HepG2 (cell line): Measurements from ENCODE around the gene RAPGEFL1. TPM values are rescaled to one million over a fixed set of nuclear protein-coding genes. Genes with fewer than 3 reads are reported as not detected.

Experiments used
- AFF4 ChIP-seq: sonication (generic); formaldehyde crosslinking; IDR thresholded peaks from 2 replicates; pipeline ENCODE4 v1.4.0; 2020; ENCODE audit warnings: missing genetic modification reagents
- ARID2 ChIP-seq: sonication (generic); formaldehyde crosslinking; IDR thresholded peaks from 2 replicates; pipeline ENCODE4 v1.8.1; 2022; ENCODE audit warnings: mild to moderate bottlenecking, missing genetic modification reagents, borderline replicate concordance
- ATF3 ChIP-seq: sonication (generic); formaldehyde crosslinking; IDR thresholded peaks from 2 replicates; pipeline ENCODE4 v1.4.0; 2020; ENCODE audit warnings: missing genetic modification reagents
- ATF7-NPFF ChIP-seq: sonication (generic); formaldehyde crosslinking; IDR thresholded peaks from 2 replicates; pipeline ENCODE4 v1.8.1; 2023; ENCODE audit warnings: mild to moderate bottlenecking, low read depth, missing genetic modification reagents, moderate library complexity
- ETS1 ChIP-seq: sonication (generic); formaldehyde crosslinking; IDR thresholded peaks from 2 replicates; pipeline ENCODE4 v1.4.0; 2020; ENCODE audit warnings: missing genetic modification reagents
- JDP2 ChIP-seq: sonication (generic); formaldehyde crosslinking; IDR thresholded peaks from 2 replicates; pipeline ENCODE4 v1.8.1; 2022; ENCODE audit warnings: missing genetic modification reagents, borderline replicate concordance
- NCOA1 ChIP-seq: sonication (generic); formaldehyde crosslinking; IDR thresholded peaks from 2 replicates; pipeline ENCODE4 v1.9.0; 2021; ENCODE audit warnings: missing genetic modification reagents
- RNF2 ChIP-seq: fragments of 450-650 bp; conservative IDR thresholded peaks from 2 replicates; pipeline ENCODE4 v1.6.1; 2016; ENCODE audit warnings: low read depth
- SP140L ChIP-seq: sonication (generic); formaldehyde crosslinking; IDR thresholded peaks from 2 replicates; pipeline ENCODE4 v1.4.0; 2020; ENCODE audit warnings: missing genetic modification reagents, borderline replicate concordance
- SP2 ChIP-seq: sonication (generic); formaldehyde crosslinking; IDR thresholded peaks from 2 replicates; pipeline ENCODE4 v1.5.1; 2020; ENCODE audit warnings: mild to moderate bottlenecking, missing genetic modification reagents
- YY1 ChIP-seq: IDR thresholded peaks from 2 replicates; pipeline ENCODE4 v1.6.1; 2011; ENCODE audit warnings: low read length, low read depth, moderate library complexity, mild to moderate bottlenecking; ENCODE audit not compliant: insufficient read depth, insufficient replicate concordance
- ZEB1 ChIP-seq: IDR thresholded peaks from 2 replicates; pipeline ENCODE4 v1.6.1; 2012; ENCODE audit warnings: mild to moderate bottlenecking, low read depth, inconsistent platforms; ENCODE audit not compliant: insufficient replicate concordance
- ZNF124 ChIP-seq: sonication (generic); formaldehyde crosslinking; IDR thresholded peaks from 2 replicates; pipeline ENCODE4 v1.4.0; 2020; ENCODE audit warnings: missing genetic modification reagents
- polyA plus RNA-seq, 8 experiments: library from polyadenylated mRNA; depleted of rRNA in 3 of 8; stranded (reverse) in 7 of 8; unstranded in 1 of 8; fragments of >200 nt; fragmentation: Illumina TruSeq in 4 of 8; extraction: Trizol in 4 of 8; gene quantifications; 2 replicates each; pipeline versions ENCODE4 v1.2.1 to v1.2.3, GENCODE V29; 2011 to 2016; ENCODE audit warnings: low read depth in 4 of 8, missing spikeins in 1 of 8, mixed read lengths in 1 of 8; ENCODE audit not compliant: insufficient read depth in 1 of 8
- total RNA-seq, 5 experiments: library from RNA; depleted of rRNA; stranded (reverse); fragments of >200 nt; fragmentation: Illumina TruSeq; extraction: Trizol; gene quantifications; 2 replicates each; pipeline ENCODE4 v1.2.3, GENCODE V29; 2016; ENCODE audit warnings: low read depth in 1 of 5
- TF ChIP-seq, protein P1 (sequence below): sonication (generic); formaldehyde crosslinking; IDR thresholded peaks from 2 replicates; pipeline ENCODE4 v1.4.0; 2020; ENCODE audit warnings: low read depth, mild to moderate bottlenecking, missing genetic modification reagents
- TF ChIP-seq, protein P2 (sequence below), 2 experiments: sonication (generic) in 1 of 2; formaldehyde crosslinking in 1 of 2; IDR thresholded peaks; 2 replicates each; pipeline versions ENCODE4 v1.4.0 to v1.6.1; 2018 to 2020; ENCODE audit warnings: missing genetic modification reagents in 2 of 2, borderline replicate concordance in 1 of 2, low read depth in 1 of 2, mild to moderate bottlenecking in 1 of 2, missing biosample characterization in 1 of 2
- TF ChIP-seq, protein P3 (sequence below): sonication (generic); formaldehyde crosslinking; IDR thresholded peaks from 2 replicates; pipeline ENCODE4 v1.4.0; 2020; ENCODE audit warnings: missing genetic modification reagents

Gene RAPGEFL1
- total and polyA plus RNA-seq, 2 of the 13 experiments (the other 11 are each of a cell fraction or from before 2014, with no cell fraction given) = 4.5 to 7.8 TPM

DNA sequence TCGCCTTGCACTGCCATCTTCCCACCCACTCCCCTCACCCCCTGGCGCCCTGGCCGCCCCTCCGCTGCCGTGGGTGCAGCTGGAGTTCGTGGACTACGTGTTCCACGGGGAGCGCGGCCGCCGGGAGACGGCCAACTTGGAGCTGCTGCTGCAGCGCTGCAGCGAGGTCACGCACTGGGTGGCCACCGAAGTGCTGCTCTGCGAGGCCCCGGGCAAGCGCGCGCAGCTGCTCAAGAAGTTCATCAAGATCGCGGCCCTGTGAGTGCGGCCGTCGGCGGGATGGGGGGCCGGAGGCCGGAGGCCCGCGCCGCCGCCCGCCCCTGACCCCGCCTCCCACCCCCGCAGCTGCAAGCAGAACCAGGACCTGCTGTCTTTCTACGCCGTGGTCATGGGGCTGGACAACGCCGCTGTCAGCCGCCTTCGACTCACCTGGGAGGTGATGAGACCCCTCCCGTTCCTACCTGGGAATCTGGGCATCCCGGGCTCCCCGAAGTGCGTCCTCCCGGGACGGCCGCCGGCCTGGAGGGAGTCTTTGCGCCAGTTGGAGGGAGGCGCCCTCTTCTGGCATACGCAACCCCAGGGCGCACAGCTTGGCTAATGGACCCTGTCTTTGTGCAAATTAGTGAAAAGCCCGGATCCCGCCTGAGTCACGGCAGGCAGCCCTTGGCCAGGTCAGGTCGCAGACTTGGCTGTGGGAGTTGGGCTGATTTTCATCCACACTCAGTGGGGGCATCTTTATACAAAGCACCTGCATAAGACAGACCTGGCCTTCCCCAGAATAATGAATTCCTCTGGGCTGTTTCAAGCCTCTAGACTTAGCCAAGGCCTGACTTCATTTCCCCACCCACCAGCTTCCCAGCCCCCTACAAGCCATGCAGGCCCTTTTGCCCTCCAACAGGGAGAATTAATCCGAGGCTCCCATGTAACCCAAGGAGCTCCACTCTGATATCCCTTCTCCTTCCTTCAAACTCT lies 14.3 kb downstream of the RAPGEFL1 start (continued):
- TF ChIP-seq ARID2 (CRISPR knock-in tag) (no peak), ETS1 (CRISPR knock-in tag) (no peak), RNF2 (no peak), SP2 (no peak), ZNF124 (CRISPR knock-in tag) (0 out of 2 replicates have a peak, but pooled peaks have one; percentile 44), ZEB1 (peak; percentile 49), JDP2 (CRISPR knock-in tag) (no peak), ATF3 (CRISPR knock-in tag) (no peak), ATF7-NPFF (CRISPR knock-in tag) (peak; percentile 33; the same call in 1 of the 2 replicates), SP140L (CRISPR knock-in tag) (no peak), YY1 (peak; percentile 72), AFF4 (CRISPR knock-in tag) (0 out of 2 replicates have a peak, but pooled peaks have one; percentile 6), NCOA1 (no peak)
- TF ChIP-seq, protein P1, sequence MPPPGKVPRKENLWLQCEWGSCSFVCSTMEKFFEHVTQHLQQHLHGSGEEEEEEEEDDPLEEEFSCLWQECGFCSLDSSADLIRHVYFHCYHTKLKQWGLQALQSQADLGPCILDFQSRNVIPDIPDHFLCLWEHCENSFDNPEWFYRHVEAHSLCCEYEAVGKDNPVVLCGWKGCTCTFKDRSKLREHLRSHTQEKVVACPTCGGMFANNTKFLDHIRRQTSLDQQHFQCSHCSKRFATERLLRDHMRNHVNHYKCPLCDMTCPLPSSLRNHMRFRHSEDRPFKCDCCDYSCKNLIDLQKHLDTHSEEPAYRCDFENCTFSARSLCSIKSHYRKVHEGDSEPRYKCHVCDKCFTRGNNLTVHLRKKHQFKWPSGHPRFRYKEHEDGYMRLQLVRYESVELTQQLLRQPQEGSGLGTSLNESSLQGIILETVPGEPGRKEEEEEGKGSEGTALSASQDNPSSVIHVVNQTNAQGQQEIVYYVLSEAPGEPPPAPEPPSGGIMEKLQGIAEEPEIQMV (CRISPR knock-in tag) = no peak
- TF ChIP-seq, protein P2, sequence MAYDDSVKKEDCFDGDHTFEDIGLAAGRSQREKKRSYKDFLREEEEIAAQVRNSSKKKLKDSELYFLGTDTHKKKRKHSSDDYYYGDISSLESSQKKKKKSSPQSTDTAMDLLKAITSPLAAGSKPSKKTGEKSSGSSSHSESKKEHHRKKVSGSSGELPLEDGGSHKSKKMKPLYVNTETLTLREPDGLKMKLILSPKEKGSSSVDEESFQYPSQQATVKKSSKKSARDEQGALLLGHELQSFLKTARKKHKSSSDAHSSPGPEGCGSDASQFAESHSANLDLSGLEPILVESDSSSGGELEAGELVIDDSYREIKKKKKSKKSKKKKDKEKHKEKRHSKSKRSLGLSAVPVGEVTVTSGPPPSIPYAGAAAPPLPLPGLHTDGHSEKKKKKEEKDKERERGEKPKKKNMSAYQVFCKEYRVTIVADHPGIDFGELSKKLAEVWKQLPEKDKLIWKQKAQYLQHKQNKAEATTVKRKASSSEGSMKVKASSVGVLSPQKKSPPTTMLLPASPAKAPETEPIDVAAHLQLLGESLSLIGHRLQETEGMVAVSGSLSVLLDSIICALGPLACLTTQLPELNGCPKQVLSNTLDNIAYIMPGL (CRISPR knock-in tag; IDR thresholded peaks at IDR 0.05; ENCODE audit: borderline replicate concordance in 1 of 2, low read depth in 1 of 2) = peak; percentile 96 to 97
- TF ChIP-seq, protein P3, sequence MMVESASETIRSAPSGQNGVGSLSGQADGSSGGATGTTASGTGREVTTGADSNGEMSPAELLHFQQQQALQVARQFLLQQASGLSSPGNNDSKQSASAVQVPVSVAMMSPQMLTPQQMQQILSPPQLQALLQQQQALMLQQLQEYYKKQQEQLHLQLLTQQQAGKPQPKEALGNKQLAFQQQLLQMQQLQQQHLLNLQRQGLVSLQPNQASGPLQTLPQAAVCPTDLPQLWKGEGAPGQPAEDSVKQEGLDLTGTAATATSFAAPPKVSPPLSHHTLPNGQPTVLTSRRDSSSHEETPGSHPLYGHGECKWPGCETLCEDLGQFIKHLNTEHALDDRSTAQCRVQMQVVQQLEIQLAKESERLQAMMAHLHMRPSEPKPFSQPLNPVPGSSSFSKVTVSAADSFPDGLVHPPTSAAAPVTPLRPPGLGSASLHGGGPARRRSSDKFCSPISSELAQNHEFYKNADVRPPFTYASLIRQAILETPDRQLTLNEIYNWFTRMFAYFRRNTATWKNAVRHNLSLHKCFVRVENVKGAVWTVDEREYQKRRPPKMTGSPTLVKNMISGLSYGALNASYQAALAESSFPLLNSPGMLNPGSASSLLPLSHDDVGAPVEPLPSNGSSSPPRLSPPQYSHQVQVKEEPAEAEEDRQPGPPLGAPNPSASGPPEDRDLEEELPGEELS = 0 out of 2 replicates have a peak, but pooled peaks have one; percentile 28
